H1 (cell line): Measurements from ENCODE around the gene HMCN2. TPM values are rescaled to one million over a fixed set of nuclear protein-coding genes. Genes with fewer than 3 reads are reported as not detected.

Source experiments
- CTCF ChIA-PET: fragments of 300-600 bp; sonication (Branson Sonifier 250); formaldehyde crosslinking; loops from one replicate; lab custom pipeline; 2021; ENCODE audit not compliant: partially characterized antibody; lab: Charles Lee
- POLR2A ChIA-PET: fragments of 300-600 bp; sonication (Branson Sonifier 250); formaldehyde crosslinking; loops from one replicate; lab custom pipeline; 2021; ENCODE audit warnings: inconsistent platforms; ENCODE audit not compliant: partially characterized antibody; lab: Charles Lee
- DNase-seq, 2 experiments: peaks; one replicate each; pipeline versions ENCODE4 v3.0.0 to v3.0.0-alpha.2; 2010 to 2022; ENCODE audit warnings: low spot score in 2 of 2, low read depth in 1 of 2, mixed read lengths in 1 of 2
- FAIRE-seq: peaks from 2 replicates; lab custom pipeline; 2011; peaks lifted over from hg19 to GRCh38; lab: Jason Lieb, UNC
- H2AFZ ChIP-seq: 2 replicates; pipeline ENCODE4 v1.8.1; 2012; ENCODE audit warnings: low read length, inconsistent platforms
- H2AK5ac ChIP-seq: 2 replicates; pipeline ENCODE4 v1.6.1; 2013; ENCODE audit warnings: low read depth, low read length
- H2BK120ac ChIP-seq: replicated peaks from 2 replicates; pipeline ENCODE3; 2013; ENCODE audit warnings: low read depth, low read length, inconsistent platforms
- H2BK12ac ChIP-seq: 2 replicates; pipeline ENCODE4 v1.6.1; 2013; ENCODE audit warnings: low read depth, low read length
- H2BK15ac ChIP-seq: 2 replicates; pipeline ENCODE4 v1.6.1; 2013; ENCODE audit warnings: low read length
- H2BK20ac ChIP-seq: 2 replicates; pipeline ENCODE4 v1.6.1; 2013; ENCODE audit warnings: low read length
- H2BK5ac ChIP-seq: 2 replicates; pipeline ENCODE4 v1.6.1; 2013; ENCODE audit warnings: low read depth, low read length
- H3K14ac ChIP-seq: 2 replicates; pipeline ENCODE4 v1.6.1; 2013; ENCODE audit warnings: inconsistent platforms; ENCODE audit not compliant: insufficient read length
- H3K18ac ChIP-seq: 2 replicates; pipeline ENCODE4 v1.6.1; 2013; ENCODE audit warnings: low read length; ENCODE audit errors: extremely low read depth
- H3K23ac ChIP-seq: 2 replicates; pipeline ENCODE4 v1.6.1; 2013; ENCODE audit warnings: inconsistent platforms; ENCODE audit not compliant: insufficient read length
- H3K23me2 ChIP-seq: 2 replicates; pipeline ENCODE4 v1.6.1; 2013; ENCODE audit warnings: low read depth, low read length
- H3K27ac ChIP-seq: 2 replicates; pipeline ENCODE4 v1.6.1; 2011; ENCODE audit warnings: low read depth, low read length, inconsistent platforms
- H3K27me3 ChIP-seq, 4 experiments: replicated peaks in 1 of 4; 1 replicate in 1 of 4; 2 replicates in 3 of 4; pipeline versions ENCODE4 v1.6.1 to v1.8.1; 2011 to 2013; ENCODE audit warnings: low read length in 3 of 4, mild to moderate bottlenecking in 3 of 4, inconsistent platforms in 2 of 4, mixed read lengths in 2 of 4, moderate library complexity in 1 of 4; ENCODE audit not compliant: control insufficient read depth in 3 of 4, insufficient read depth in 3 of 4; ENCODE audit errors: extremely low read depth in 1 of 4
- H3K36me3 ChIP-seq, 4 experiments: 2 replicates each; pipeline versions ENCODE4 v1.6.1 to v1.8.1; 2011 to 2013; ENCODE audit warnings: mild to moderate bottlenecking in 4 of 4, low read length in 3 of 4, moderate library complexity in 2 of 4, control low read depth in 1 of 4, inconsistent platforms in 1 of 4; ENCODE audit not compliant: insufficient read depth in 4 of 4, control insufficient read depth in 2 of 4
- H3K4ac ChIP-seq: replicated peaks from 2 replicates; pipeline ENCODE3; 2013; ENCODE audit warnings: low read length, low read depth, mixed read lengths, inconsistent platforms; ENCODE audit not compliant: insufficient read length
- H3K4me1 ChIP-seq, 4 experiments: replicated peaks in 1 of 4; 1 replicate in 1 of 4; 2 replicates in 3 of 4; pipeline versions ENCODE4 v1.6.1 to v1.8.1; 2011 to 2013; ENCODE audit warnings: low read length in 3 of 4, inconsistent platforms in 2 of 4, mixed read lengths in 1 of 4; ENCODE audit not compliant: insufficient read depth in 4 of 4, control insufficient read depth in 3 of 4
- H3K4me2 ChIP-seq, 2 experiments: 2 replicates each; pipeline versions ENCODE4 v1.6.1 to v1.8.1; 2011 to 2013; ENCODE audit warnings: low read depth in 2 of 2, low read length in 2 of 2, control low read depth in 1 of 2, inconsistent platforms in 1 of 2, mild to moderate bottlenecking in 1 of 2; ENCODE audit not compliant: insufficient read depth in 1 of 2
- H3K4me3 ChIP-seq, 4 experiments: fragments of 200-600, 300-600 bp in 1 of 4; sonication (generic), shearing (Covaris generic), sonication (Bioruptor Twin) in 1 of 4; 2 replicates each; pipeline versions ENCODE4 v1.5.1 to v1.8.1; 2011 to 2016; ENCODE audit warnings: low read length in 4 of 4, low read depth in 3 of 4, control low read depth in 2 of 4, inconsistent platforms in 2 of 4, mild to moderate bottlenecking in 2 of 4, mixed read lengths in 1 of 4, moderate library complexity in 1 of 4; ENCODE audit not compliant: insufficient read depth in 2 of 4; ENCODE audit errors: extremely low read depth in 1 of 4
- H3K56ac ChIP-seq: replicated peaks from 2 replicates; pipeline ENCODE3; 2013; ENCODE audit warnings: low read depth, mild to moderate bottlenecking, mixed read lengths, low read length, inconsistent platforms; ENCODE audit not compliant: insufficient read length
- H3K79me1 ChIP-seq: 2 replicates; pipeline ENCODE4 v1.6.1; 2013; ENCODE audit warnings: low read depth, low read length, control low read depth
- H3K79me2 ChIP-seq, 2 experiments: 2 replicates each; pipeline versions ENCODE4 v1.6.1 to v1.8.1; 2012 to 2013; ENCODE audit warnings: low read length in 2 of 2, mild to moderate bottlenecking in 2 of 2, inconsistent platforms in 1 of 2; ENCODE audit not compliant: insufficient read depth in 2 of 2, control insufficient read depth in 1 of 2
- H3K9ac ChIP-seq, 4 experiments: replicated peaks in 1 of 4; 1 replicate in 1 of 4; 2 replicates in 3 of 4; pipeline versions ENCODE4 v1.6.1 to v1.8.1; 2011 to 2013; ENCODE audit warnings: low read depth in 3 of 4, low read length in 3 of 4, control low read depth in 2 of 4, mild to moderate bottlenecking in 2 of 4, moderate library complexity in 2 of 4, inconsistent platforms in 1 of 4; ENCODE audit errors: extremely low read depth in 1 of 4
- H3K9me3 ChIP-seq, 2 experiments: 2 replicates each; pipeline versions ENCODE4 v1.6.1 to v1.8.1; 2012 to 2013; ENCODE audit warnings: mild to moderate bottlenecking in 2 of 2, moderate library complexity in 2 of 2, control low read depth in 1 of 2, inconsistent platforms in 1 of 2, low read depth in 1 of 2, low read length in 1 of 2, mixed read lengths in 1 of 2; ENCODE audit not compliant: insufficient read depth in 2 of 2
- H4K20me1 ChIP-seq, 2 experiments: replicated peaks in 1 of 2; 2 replicates each; pipeline versions ENCODE3 to v1.8.1; 2011 to 2013; ENCODE audit warnings: inconsistent platforms in 2 of 2, low read length in 2 of 2, mild to moderate bottlenecking in 1 of 2; ENCODE audit not compliant: insufficient read depth in 2 of 2, control insufficient read depth in 1 of 2
- H4K5ac ChIP-seq: 2 replicates; pipeline ENCODE4 v1.6.1; 2013; ENCODE audit warnings: low read length, low read depth, mixed read lengths, inconsistent platforms; ENCODE audit not compliant: insufficient read length
- H4K8ac ChIP-seq: 2 replicates; pipeline ENCODE4 v1.8.0; 2013; ENCODE audit warnings: mild to moderate bottlenecking, moderate library complexity, low read length, inconsistent platforms; ENCODE audit not compliant: insufficient read depth; ENCODE audit errors: extremely low read depth
- H4K91ac ChIP-seq: replicated peaks from 2 replicates; pipeline ENCODE3; 2013; ENCODE audit warnings: low read length, mixed read lengths, inconsistent platforms; ENCODE audit not compliant: insufficient read length
- BACH1 ChIP-seq: IDR thresholded peaks from 2 replicates; pipeline ENCODE4 v1.6.1; 2012; ENCODE audit warnings: low read length, improper control_type of control experiment
- CREB1 ChIP-seq: IDR thresholded peaks from 2 replicates; pipeline ENCODE4 v1.6.1; 2012; ENCODE audit warnings: inconsistent platforms
- E2F6 ChIP-seq: IDR thresholded peaks from 2 replicates; pipeline ENCODE4 v1.6.1; 2012; ENCODE audit warnings: inconsistent platforms
- RFX5 ChIP-seq: IDR thresholded peaks from 2 replicates; pipeline ENCODE4 v1.6.1; 2011; ENCODE audit warnings: low read depth, low read length, improper control_type of control experiment, borderline replicate concordance
- TEAD4 ChIP-seq: IDR thresholded peaks from 2 replicates; pipeline ENCODE4 v1.6.1; 2012; ENCODE audit warnings: low read depth, low read length, inconsistent platforms, mixed read lengths
- WGBS, 2 experiments: shearing (Covaris generic) in 1 of 2; methylation state at CpG; one replicate each; pipeline versions ENCODE4 v1.1.6 to v1.1.7; 2013 to 2015; ENCODE audit warnings: low lambda C conversion rate in 2 of 2, mixed read lengths in 2 of 2, inconsistent platforms in 1 of 2, low coverage in 1 of 2, missing lambda C conversion rate in 1 of 2; ENCODE audit not compliant: insufficient replicate concordance in 2 of 2, insufficient coverage in 1 of 2, insufficient read length in 1 of 2; ENCODE audit errors: extremely low coverage in 1 of 2, missing lambda C conversion rate in 1 of 2; 5-methylcytosine and 5-hydroxymethylcytosine counted together
- polyA plus RNA-seq, 7 experiments: library from polyadenylated mRNA; depleted of rRNA in 3 of 7; stranded (reverse) in 5 of 7; unstranded in 2 of 7; fragments of >200 nt in 5 of 7; fragments of 200-250 nt in 2 of 7; gene quantifications; 1 replicate in 5 of 7; 2 replicates in 1 of 7; 4 replicates in 1 of 7; pipeline versions ENCODE4 v1.2.1 to v1.2.3, GENCODE V29; 2011 to 2013; ENCODE audit warnings: missing spikeins in 2 of 7, mixed read lengths in 2 of 7
- total RNA-seq: library from RNA; stranded (reverse); fragmentation: NEBNext Ultra II Directional; extraction: Animal tissue kit (Norgen Biotek cat#: 25700); gene quantifications from 2 replicates; pipeline ENCODE4 v1.2.1, GENCODE V29; 2021

HMCN2 gene
- total and polyA plus RNA-seq, 2 of the 8 experiments (the other 6 are each of a cell fraction or from before 2014, with no cell fraction given), result 5.0 to 9.1 TPM

DNA sequence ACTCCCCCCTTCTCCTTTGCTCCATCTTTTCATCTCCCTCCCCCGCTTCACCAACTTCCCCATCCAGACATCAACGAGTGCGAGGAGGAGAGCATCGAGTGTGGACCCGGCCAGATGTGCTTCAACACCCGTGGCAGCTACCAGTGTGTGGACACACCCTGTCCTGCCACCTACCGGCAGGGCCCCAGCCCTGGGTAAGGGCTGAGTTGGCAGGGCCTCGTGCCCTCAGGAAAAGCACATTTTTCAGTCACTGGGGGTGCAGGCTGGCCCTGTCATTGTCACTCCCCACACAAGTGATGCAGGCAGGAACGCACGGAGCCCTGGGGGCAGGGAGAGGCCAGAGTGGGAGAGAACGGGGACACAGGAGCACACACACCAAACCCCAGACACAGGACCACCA lies 166.8 kb downstream of the HMCN2 start:
- Histone ChIP-seq H4K91ac (no peak overlapping the region), H3K23me2 (peaks cover 8% of the 10 kb centered on the region), H3K56ac (no peak overlapping the region), H3K4me1 (peaks cover 0 to 19% (median 11%) of the 10 kb centered on the region in 4 experiments; a peak in 6 of 7 replicates), H3K27me3 (peaks cover 1 to 27% (median 20%) of the 10 kb centered on the region in 4 experiments; a peak in 6 of 7 replicates), H3K9ac (no peak overlapping the region), H2BK120ac (no peak overlapping the region), H3K14ac (no peak overlapping the region), H2BK20ac (no peak overlapping the region), H4K20me1 (no peaks in the 10 kb centered on the region), H3K23ac (no peak overlapping the region), H3K9me3 (no peaks in the 10 kb centered on the region), H4K5ac (no peak overlapping the region), H3K4me2 (peak overlapping the region; percentile 75 to 99; a peak in 1 of 4 replicates), H3K36me3 (no peaks in the 10 kb centered on the region), H3K18ac (no peak overlapping the region), H3K4me3 (peak overlapping the region in 1 of 4 experiments; percentile 62; a peak in 1 of 8 replicates), H2AK5ac (no peak overlapping the region), H3K79me1 (no peaks in the 10 kb centered on the region), H2BK15ac (peak overlapping the region; percentile 53; the same call in 1 of the 2 replicates), H3K4ac (no peak overlapping the region), H2BK12ac (peak overlapping the region; percentile 72; the same call in 1 of the 2 replicates), H3K79me2 (no peaks in the 10 kb centered on the region), H2BK5ac (no peak overlapping the region), H3K27ac (no peak overlapping the region), H2AFZ (no peak overlapping the region), H4K8ac (no peak overlapping the region)
- TF ChIP-seq E2F6 (no peak), TEAD4 (no peak), CREB1 (no peak), BACH1 (no peak), RFX5 (no peak)
- DNase-seq, result no peak
- ChIA-PET CTCF (interaction anchor here (2.6 kb wide), 1 partner anchor 11 kb away, joined by 12 read pairs; no protein-coding TSS in a partner anchor), POLR2A (interaction anchor here (1.1 to 1.7 kb wide), 2 partner anchors 15 to 17 kb away, joined by 3 to 10 read pairs; no protein-coding TSS in a partner anchor)
- WGBS, 2 experiments, result 71% methylated on average over 11 of the region's 11 CpGs; no CpG with 5 or more reads in 1 of the 2 experiments
- no peak for FAIRE-seq
